Prostate gland (tissue), 2 donors: ENCODE measurements around the gene AMZ2. TPM values are rescaled to one million over a fixed set of nuclear protein-coding genes. Genes with fewer than 3 reads are reported as not detected.

ENCODE experiments used
- DNase-seq: peaks from one replicate; pipeline ENCODE4 v3.0.0-alpha.2; 2019; ENCODE audit warnings: low spot score
- H3K27ac ChIP-seq, 2 donors: fragments of 200-600 bp; sonication (generic); 2 replicates each; pipeline ENCODE4 v1.5.1; 2017 to 2019
- H3K27me3 ChIP-seq: fragments of 200-600 bp; sonication (generic); replicated peaks from 2 replicates; pipeline ENCODE4 v1.5.1; 2019; ENCODE audit not compliant: insufficient read depth
- H3K36me3 ChIP-seq, 2 donors: fragments of 200-600 bp; sonication (generic); 1 replicate in 1 of 2; 2 replicates in 1 of 2; pipeline versions ENCODE4 v1.5.1 to v1.8.1; 2017 to 2019
- H3K4me1 ChIP-seq: fragments of 200-600 bp; sonication (generic); replicated peaks from 2 replicates; pipeline ENCODE4 v1.5.1; 2019
- H3K4me3 ChIP-seq, 2 donors: fragments of 200-600 bp; sonication (generic); 2 replicates each; pipeline ENCODE4 v1.5.1; 2017 to 2019
- H3K9me3 ChIP-seq: fragments of 200-600 bp; sonication (generic); 2 replicates; pipeline ENCODE4 v1.5.1; 2017
- CTCF ChIP-seq, 4 experiments: fragments of 200-600 bp in 2 of 4; fragments of 450-650 bp in 2 of 4; sonication (generic) in 2 of 4; IDR thresholded peaks; 1 replicate in 3 of 4; 2 replicates in 1 of 4; pipeline ENCODE4 v1.5.1; 2016 to 2019; ENCODE audit warnings: antibody characterized with exemption in 4 of 4, mild to moderate bottlenecking in 2 of 4, moderate library complexity in 2 of 4
- POLR2A ChIP-seq: fragments of 450-650 bp; IDR thresholded peaks from one replicate; pipeline ENCODE4 v1.6.1; 2016; ENCODE audit warnings: antibody characterized with exemption, mild to moderate bottlenecking
- POLR2AphosphoS5 ChIP-seq: sonication (generic); formaldehyde crosslinking; IDR thresholded peaks from one replicate; pipeline ENCODE4 v1.6.1; 2017; ENCODE audit warnings: antibody characterized with exemption
- WGBS: methylation state at CpG from one replicate; pipeline ENCODE4 v1.1.5; 2018; 5-methylcytosine and 5-hydroxymethylcytosine counted together
- intact Hi-C: fragments of 100-400 bp; cut with DNase I; formaldehyde crosslinking; loops from one replicate; pipeline ENCODE4 v1.14.2; 2022
- total RNA-seq, 2 donors: library from RNA; depleted of rRNA; stranded (reverse); fragments of >200 nt; gene quantifications; one replicate each; pipeline ENCODE4 v1.1.0, GENCODE V29; 2016

The AMZ2 gene
- total RNA-seq, 2 donors from 2014 or later = 51.0 to 57.4 TPM

- Histone ChIP-seq H3K9me3 (no peaks in the 10 kb centered on the region), H3K4me1 (no peaks in the 10 kb centered on the region), H3K27ac (peak overlapping the region; percentile 48 to 55), H3K36me3 (no peaks in the 10 kb centered on the region), H3K4me3 (no peak overlapping the region), H3K27me3 (no peaks in the 10 kb centered on the region)
- no peak for DNase-seq
- intact Hi-C loops = no loop called here
- TF ChIP-seq POLR2A = no peak
- no peak for TF ChIP-seq POLR2AphosphoS5
- TF ChIP-seq CTCF (IDR thresholded peaks at IDR 0.05) = no peak
- WGBS = 49% methylated on average over 3 of the region's 3 CpGs
These were observed 9.0 kb upstream of the AMZ2 start for GRCh38 chr17:68238871-68239253.

GRCh38 chr17:68239632-68240366 lies 8.0 kb upstream of the AMZ2 start:
- no peaks in the 10 kb centered on the region for H3K36me3 ChIP-seq
- no peak for DNase-seq
- intact Hi-C loops = no loop called here
- H3K27me3 ChIP-seq = no peaks in the 10 kb centered on the region
- H3K9me3 ChIP-seq = no peaks in the 10 kb centered on the region
- TF ChIP-seq CTCF (IDR thresholded peaks at IDR 0.05) = no peak
- no peak overlapping the region for H3K27ac ChIP-seq
- no peak overlapping the region for H3K4me3 ChIP-seq
- no peaks in the 10 kb centered on the region for H3K4me1 ChIP-seq
- WGBS = 85% methylated on average over 4 of the region's 4 CpGs

GRCh38 chr17:68246271-68247028 lies 1.4 kb upstream of the AMZ2 start:
- no peak overlapping the region for H3K27ac ChIP-seq
- no peaks in the 10 kb centered on the region for H3K36me3 ChIP-seq
- H3K4me3 ChIP-seq = no peak overlapping the region
- no peaks in the 10 kb centered on the region for H3K27me3 ChIP-seq
- TF ChIP-seq POLR2AphosphoS5 = no peak
- no peak for TF ChIP-seq CTCF (IDR thresholded peaks at IDR 0.05)
- TF ChIP-seq POLR2A = no peak
- no peaks in the 10 kb centered on the region for H3K9me3 ChIP-seq
- no peaks in the 10 kb centered on the region for H3K4me1 ChIP-seq
- intact Hi-C loops = loop anchor here (5.0 kb wide), 2 partner anchors 39 to 211 kb away; partner anchors contain the start of gene WIPI1
- no peak for DNase-seq
- 92% methylated on average over 24 of the region's 24 CpGs for WGBS

- Histone ChIP-seq H3K4me3 (peak overlapping the region; percentile 79 to 90), H3K27ac (peak overlapping the region; percentile 91 to 97), H3K4me1 (no peaks in the 10 kb centered on the region), H3K27me3 (no peaks in the 10 kb centered on the region), H3K36me3 (no peaks in the 10 kb centered on the region), H3K9me3 (no peaks in the 10 kb centered on the region)
- DNase-seq = peak; percentile 40
- under 1% methylated on average over 19 of the region's 19 CpGs for WGBS
- intact Hi-C loops = loop anchor here (5.0 kb wide), 2 partner anchors 41 to 209 kb away; partner anchors contain the start of gene WIPI1
- TF ChIP-seq POLR2A (no peak), POLR2AphosphoS5 (no peak), CTCF (IDR thresholded peaks at IDR 0.05) (peak in 1 of 4 experiments; percentile 2)
These were observed 469 bp downstream of the AMZ2 start for GRCh38 chr17:68248199-68248825.
